CD4-positive, alpha-beta T cell treated with Interleukin-15 for 1 hour (primary cell): ENCODE results near the gene TIMM17A.
"Not testable (repeated sequence)": the region's sequence is repeated elsewhere in the genome, so short reads cannot be mapped to it uniquely, and the experiment has no call there.

Experiments used
- DNase-seq: peaks from one replicate; pipeline ENCODE4 v3.0.0-alpha.2; 2020

The TIMM17A gene

GRCh38 chr1:201941420-201942128 is 13.7 kb upstream of the TIMM17A start:
- no peak for DNase-seq

- no peak for DNase-seq
These were observed 13.2 kb upstream of the TIMM17A start for GRCh38 chr1:201942129-201942495.

- no peak for DNase-seq
These were observed 11.3 kb upstream of the TIMM17A start for GRCh38 chr1:201944002-201944401.

GRCh38 chr1:201944639-201945038 is 10.7 kb upstream of the TIMM17A start:
- DNase-seq = no peak

- no peak for DNase-seq
These were observed 10.1 kb upstream of the TIMM17A start for GRCh38 chr1:201945157-201945556.

GRCh38 chr1:201945863-201946223 is 9.5 kb upstream of the TIMM17A start:
- DNase-seq = no peak

- DNase-seq = no peak
These were observed 8.9 kb upstream of the TIMM17A start, which contains the start of gene LMOD1 for GRCh38 chr1:201946224-201946908. TSS of gene LMOD1 (minus strand) at chr1:201946548. CDS start at chr1:201946340, 208 bp downstream.

GRCh38 chr1:201947697-201948008 is 7.7 kb upstream of the TIMM17A start:
- DNase-seq = no peak

- DNase-seq = no peak
These were observed 5.8 kb upstream of the TIMM17A start for GRCh38 chr1:201949491-201949890.

GRCh38 chr1:201954263-201955008 is 867 bp upstream of the TIMM17A start:
- DNase-seq = no peak

GRCh38 chr1:201955729-201956143 is 433 bp downstream of the TIMM17A start:
- no peak for DNase-seq

GRCh38 chr1:201958348-201958747 is 3.0 kb downstream of the TIMM17A start:
- no peak for DNase-seq

GRCh38 chr1:201962382-201962781 is 7.1 kb downstream of the TIMM17A start:
- not testable (repeated sequence) for DNase-seq

GRCh38 chr1:201964261-201964660 is 9.0 kb downstream of the TIMM17A start:
- no peak for DNase-seq

GRCh38 chr1:201966171-201966570 is 10.9 kb downstream of the TIMM17A start:
- no peak for DNase-seq

GRCh38 chr1:201968202-201968925 is 13.1 kb downstream of the TIMM17A start:
- no peak for DNase-seq

- DNase-seq = no peak
These were observed 15.2 kb downstream of the TIMM17A start for GRCh38 chr1:201970334-201971159.

GRCh38 chr1:201982082-201982622 is 26.8 kb downstream of the TIMM17A start:
- DNase-seq = peak; percentile 67

- DNase-seq = peak; percentile 35
These were observed 27.5 kb downstream of the TIMM17A start, which contains the start of gene RNPEP for GRCh38 chr1:201982623-201983379. TSS of gene RNPEP (plus strand) at chr1:201982648. CDS start at chr1:201982667, 19 bp downstream.

GRCh38 chr1:201983380-201983805 is 28.1 kb downstream of the TIMM17A start:
- DNase-seq = no peak

GRCh38 chr1:201984446-201984845 is 29.1 kb downstream of the TIMM17A start:
- DNase-seq = no peak
